ENCODE measurements around the gene TMEM253. TPM values are rescaled to one million over a fixed set of nuclear protein-coding genes. Genes with fewer than 3 reads are reported as not detected.

Gene TMEM253
- total and polyA plus RNA-seq, 5 donors from 2014 or later, result not detected

DNA sequence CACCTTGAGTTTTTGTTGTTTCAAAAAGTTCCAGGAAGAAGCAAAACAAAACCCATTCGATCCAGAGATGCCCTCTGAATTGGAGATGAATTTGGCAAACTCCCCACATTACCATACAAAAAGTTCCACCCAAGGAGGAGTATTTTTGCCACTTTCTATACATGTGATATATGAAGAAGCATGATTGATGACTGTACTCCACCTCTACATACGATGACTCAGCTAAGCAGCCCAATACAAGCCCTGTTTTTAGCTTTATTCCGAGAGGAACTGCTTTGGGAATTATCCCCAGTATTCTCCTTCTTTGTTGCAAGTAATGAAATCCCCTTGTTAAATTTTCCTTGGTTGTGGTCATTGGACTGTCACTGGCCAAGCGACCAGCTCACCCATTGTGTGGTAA is 11.4 kb downstream of the TMEM253 start:
- no peak for DNase-seq
- Mint-ChIP-seq H3K27ac (no peak overlapping the region), H3K4me1 (peaks cover 0 to 6% (median 0%) of the 10 kb centered on the region in 4 donors), H3K4me3 (no peak overlapping the region), H3K27me3 (peaks cover 4% of the 10 kb centered on the region), H3K36me3 (no peaks in the 10 kb centered on the region), H3K9me3 (no peaks in the 10 kb centered on the region)
- Histone ChIP-seq H3K9me3 (ENCODE audit: control insufficient read depth in 2 of 2, low read length in 2 of 2) (no peaks in the 10 kb centered on the region), H3K27me3 (ENCODE audit: control insufficient read depth, insufficient read depth, low read length) (no peaks in the 10 kb centered on the region), H3K4me1 (ENCODE audit: control insufficient read depth, insufficient read depth, low read length, poor library complexity, severe bottlenecking) (no peaks in the 10 kb centered on the region), H3K4me3 (ENCODE audit: low read depth, low read length) (no peak overlapping the region), H3K27ac (ENCODE audit: insufficient read depth, low read length, poor library complexity, severe bottlenecking) (no peak overlapping the region), H3K36me3 (ENCODE audit: control insufficient read depth, insufficient read depth, low read length) (no peaks in the 10 kb centered on the region)
- no peak for ATAC-seq (ENCODE audit: low read depth in 2 of 2)

DNA sequence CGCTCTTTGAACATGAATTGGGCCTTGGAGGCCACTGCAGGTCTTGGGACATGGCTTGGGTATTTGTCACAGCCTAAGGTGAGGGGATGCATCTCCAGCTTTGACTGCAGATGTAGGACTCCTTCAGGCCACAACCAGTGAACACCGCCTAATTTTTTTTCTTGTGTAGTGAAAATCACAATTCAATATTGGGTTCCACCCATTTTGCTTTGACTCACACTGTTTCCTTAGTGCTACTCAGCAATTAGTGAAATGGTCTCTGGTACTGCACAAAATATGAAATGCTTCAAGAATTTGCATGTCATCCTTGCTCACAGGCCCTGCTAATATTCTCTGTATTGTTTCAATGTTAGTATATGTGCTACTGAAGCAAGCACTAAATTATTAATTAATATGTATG is 12.5 kb downstream of the TMEM253 start:
- no peaks in the 10 kb centered on the region for H3K4me1 ChIP-seq (ENCODE audit: control insufficient read depth, insufficient read depth, low read length, poor library complexity, severe bottlenecking)
- H3K4me1 Mint-ChIP-seq, result peaks cover 0 to 6% (median 0%) of the 10 kb centered on the region in 4 donors
- H3K36me3 ChIP-seq (ENCODE audit: control insufficient read depth, insufficient read depth, low read length), result no peaks in the 10 kb centered on the region
- peaks cover 4% of the 10 kb centered on the region for H3K27me3 Mint-ChIP-seq
- ATAC-seq (ENCODE audit: low read depth in 2 of 2) (no peak), DNase-seq (no peak)
- H3K9me3 ChIP-seq (ENCODE audit: control insufficient read depth in 2 of 2, low read length in 2 of 2), result no peaks in the 10 kb centered on the region
- H3K4me3 ChIP-seq (ENCODE audit: low read depth, low read length), result no peak overlapping the region
- no peak overlapping the region for H3K27ac ChIP-seq (ENCODE audit: insufficient read depth, low read length, poor library complexity, severe bottlenecking)
- no peaks in the 10 kb centered on the region for H3K36me3 Mint-ChIP-seq
- peak overlapping the region in 1 of 3 donors; percentile 23 for H3K27ac Mint-ChIP-seq
- H3K9me3 Mint-ChIP-seq, result no peaks in the 10 kb centered on the region
- H3K4me3 Mint-ChIP-seq, result no peak overlapping the region
- H3K27me3 ChIP-seq (ENCODE audit: control insufficient read depth, insufficient read depth, low read length), result no peaks in the 10 kb centered on the region

DNA sequence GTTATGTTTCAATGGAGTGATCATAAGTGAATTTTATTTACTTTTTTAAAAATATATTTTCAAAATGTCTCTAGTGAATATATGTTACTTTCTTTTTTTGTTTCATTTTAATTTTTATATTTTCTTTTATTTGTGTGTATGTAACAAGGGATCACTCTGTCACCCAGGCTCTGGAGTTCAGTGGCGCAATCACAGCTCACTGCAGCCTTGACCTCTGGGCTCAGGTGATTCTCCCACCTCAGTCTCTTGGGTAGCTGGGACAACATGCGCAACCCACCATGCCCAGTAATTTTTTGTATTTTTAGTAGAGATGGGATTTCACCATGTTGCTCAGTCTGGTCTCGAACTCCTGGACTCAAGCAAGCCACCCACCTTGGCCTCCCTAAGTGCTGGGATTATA is 18.1 kb downstream of the TMEM253 start:
- H3K36me3 Mint-ChIP-seq, result no peaks in the 10 kb centered on the region

DNA sequence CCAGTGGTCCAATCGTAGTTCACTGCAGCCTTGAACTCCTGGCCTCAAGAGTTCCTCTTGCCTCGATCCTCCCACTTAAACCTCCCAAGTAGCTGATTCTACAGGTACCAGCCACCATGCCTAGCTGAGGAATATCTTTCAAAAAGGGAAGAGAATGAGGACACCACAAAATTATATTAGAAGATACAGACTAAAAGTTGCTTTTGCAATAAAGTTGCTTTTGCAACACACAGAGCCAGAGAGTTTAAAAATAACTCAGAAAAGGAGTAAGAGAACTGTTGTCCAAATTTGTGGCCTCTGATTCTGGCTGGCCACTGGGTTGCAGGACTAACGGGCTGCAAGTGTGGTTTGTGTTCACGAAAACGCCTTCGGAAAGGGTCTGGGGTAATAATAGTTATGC is 19.8 kb downstream of the TMEM253 start:
- DNase-seq (no peak), ATAC-seq (ENCODE audit: low read depth in 2 of 2) (no peak)
- peaks cover 0 to 4% (median 0%) of the 10 kb centered on the region in 4 donors for H3K4me1 Mint-ChIP-seq
- Histone ChIP-seq H3K4me3 (ENCODE audit: low read depth, low read length) (no peak overlapping the region), H3K9me3 (ENCODE audit: control insufficient read depth in 2 of 2, low read length in 2 of 2) (peaks cover 0 to 6% of the 10 kb centered on the region in 2 experiments), H3K36me3 (ENCODE audit: control insufficient read depth, insufficient read depth, low read length) (no peaks in the 10 kb centered on the region), H3K4me1 (ENCODE audit: control insufficient read depth, insufficient read depth, low read length, poor library complexity, severe bottlenecking) (no peaks in the 10 kb centered on the region), H3K27ac (ENCODE audit: insufficient read depth, low read length, poor library complexity, severe bottlenecking) (no peak overlapping the region), H3K27me3 (ENCODE audit: control insufficient read depth, insufficient read depth, low read length) (peaks cover 9% of the 10 kb centered on the region)
- no peak overlapping the region for H3K4me3 Mint-ChIP-seq
- H3K27ac Mint-ChIP-seq, result no peak overlapping the region
- H3K27me3 Mint-ChIP-seq, result peaks cover 36% of the 10 kb centered on the region
- no peaks in the 10 kb centered on the region for H3K36me3 Mint-ChIP-seq
- peaks cover 0 to 5% (median 0%) of the 10 kb centered on the region in 7 donors for H3K9me3 Mint-ChIP-seq

More for the DNA sequence above, 18.1 kb downstream of the TMEM253 start:
- H3K4me3 ChIP-seq (ENCODE audit: low read depth, low read length), result no peak overlapping the region
- Mint-ChIP-seq H3K9me3 (no peaks in the 10 kb centered on the region), H3K27ac (no peak overlapping the region), H3K27me3 (peaks cover 23% of the 10 kb centered on the region), H3K4me3 (no peak overlapping the region), H3K4me1 (peaks cover 0 to 4% (median 0%) of the 10 kb centered on the region in 4 donors)
- DNase-seq (no peak), ATAC-seq (ENCODE audit: low read depth in 2 of 2) (no peak)
- H3K27me3 ChIP-seq (ENCODE audit: control insufficient read depth, insufficient read depth, low read length), result peaks cover 4% of the 10 kb centered on the region
- H3K36me3 ChIP-seq (ENCODE audit: control insufficient read depth, insufficient read depth, low read length), result no peaks in the 10 kb centered on the region
- no peaks in the 10 kb centered on the region for H3K4me1 ChIP-seq (ENCODE audit: control insufficient read depth, insufficient read depth, low read length, poor library complexity, severe bottlenecking)
- H3K9me3 ChIP-seq (ENCODE audit: control insufficient read depth in 2 of 2, low read length in 2 of 2), result no peaks in the 10 kb centered on the region
- H3K27ac ChIP-seq (ENCODE audit: insufficient read depth, low read length, poor library complexity, severe bottlenecking), result no peak overlapping the region

DNA sequence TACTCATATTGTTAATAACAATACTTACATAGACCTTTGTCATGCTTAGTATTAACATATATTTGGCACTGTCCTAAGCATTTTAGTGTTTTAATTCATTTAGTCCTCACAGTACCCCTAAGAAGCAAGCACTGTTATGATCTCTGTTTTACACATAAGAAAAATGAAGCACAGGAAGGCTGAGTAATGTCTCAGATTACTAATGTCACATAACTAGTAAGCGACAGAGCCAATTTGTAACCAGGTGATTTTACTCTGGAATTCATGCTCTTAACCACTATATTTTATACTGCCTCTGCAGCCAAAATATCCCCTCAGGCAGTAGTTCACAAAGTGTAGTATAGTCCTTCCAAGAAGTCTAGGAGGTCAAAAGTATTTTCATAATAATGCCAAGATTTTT is 20.3 kb downstream of the TMEM253 start:
- ATAC-seq (ENCODE audit: low read depth in 2 of 2), result no peak

DNA sequence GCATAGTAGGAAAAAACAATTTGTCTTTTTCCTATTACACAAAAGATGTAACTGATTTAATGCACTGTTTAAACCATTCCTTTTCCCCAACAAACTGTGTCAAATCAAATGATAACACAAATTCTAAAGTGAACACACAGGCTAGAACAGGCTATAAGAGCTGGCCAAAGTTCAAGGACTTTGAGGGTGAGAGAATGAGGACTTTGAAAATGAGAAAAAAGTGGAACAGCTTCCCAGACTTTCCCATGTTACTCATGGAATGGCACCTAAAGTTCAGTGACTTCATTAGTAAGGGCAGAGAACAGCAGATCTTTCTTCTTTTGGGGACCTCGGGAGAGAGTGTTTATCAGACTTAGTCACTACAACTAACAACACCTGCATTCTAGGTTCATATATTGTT is 22.6 kb downstream of the TMEM253 start:
- H3K27me3 ChIP-seq (ENCODE audit: control insufficient read depth, insufficient read depth, low read length), result peaks cover 23% of the 10 kb centered on the region
- Mint-ChIP-seq H3K9me3 (peaks cover 0 to 5% (median 0%) of the 10 kb centered on the region in 7 donors), H3K36me3 (no peaks in the 10 kb centered on the region), H3K4me3 (no peak overlapping the region), H3K27ac (no peak overlapping the region), H3K27me3 (peaks cover 60% of the 10 kb centered on the region), H3K4me1 (peaks cover 0 to 4% (median 0%) of the 10 kb centered on the region in 4 donors)
- no peaks in the 10 kb centered on the region for H3K4me1 ChIP-seq (ENCODE audit: control insufficient read depth, insufficient read depth, low read length, poor library complexity, severe bottlenecking)
- no peaks in the 10 kb centered on the region for H3K36me3 ChIP-seq (ENCODE audit: control insufficient read depth, insufficient read depth, low read length)
- ATAC-seq (ENCODE audit: low read depth in 2 of 2) (no peak), DNase-seq (no peak)
- no peak overlapping the region for H3K27ac ChIP-seq (ENCODE audit: insufficient read depth, low read length, poor library complexity, severe bottlenecking)
- H3K4me3 ChIP-seq (ENCODE audit: low read depth, low read length), result no peak overlapping the region
- peaks cover 0 to 6% of the 10 kb centered on the region in 2 experiments for H3K9me3 ChIP-seq (ENCODE audit: control insufficient read depth in 2 of 2, low read length in 2 of 2)

More for the DNA sequence above, 20.3 kb downstream of the TMEM253 start:
- Histone ChIP-seq H3K27me3 (ENCODE audit: control insufficient read depth, insufficient read depth, low read length) (peaks cover 9% of the 10 kb centered on the region), H3K4me3 (ENCODE audit: low read depth, low read length) (no peak overlapping the region), H3K9me3 (ENCODE audit: control insufficient read depth in 2 of 2, low read length in 2 of 2) (peaks cover 0 to 6% of the 10 kb centered on the region in 2 experiments), H3K36me3 (ENCODE audit: control insufficient read depth, insufficient read depth, low read length) (no peaks in the 10 kb centered on the region), H3K4me1 (ENCODE audit: control insufficient read depth, insufficient read depth, low read length, poor library complexity, severe bottlenecking) (no peaks in the 10 kb centered on the region), H3K27ac (ENCODE audit: insufficient read depth, low read length, poor library complexity, severe bottlenecking) (no peak overlapping the region)
- Mint-ChIP-seq H3K27ac (no peak overlapping the region), H3K36me3 (no peaks in the 10 kb centered on the region), H3K9me3 (peaks cover 0 to 5% (median 0%) of the 10 kb centered on the region in 7 donors), H3K4me3 (no peak overlapping the region), H3K27me3 (peaks cover 37% of the 10 kb centered on the region), H3K4me1 (peaks cover 0 to 4% (median 0%) of the 10 kb centered on the region in 4 donors)
- no peak for DNase-seq

DNA sequence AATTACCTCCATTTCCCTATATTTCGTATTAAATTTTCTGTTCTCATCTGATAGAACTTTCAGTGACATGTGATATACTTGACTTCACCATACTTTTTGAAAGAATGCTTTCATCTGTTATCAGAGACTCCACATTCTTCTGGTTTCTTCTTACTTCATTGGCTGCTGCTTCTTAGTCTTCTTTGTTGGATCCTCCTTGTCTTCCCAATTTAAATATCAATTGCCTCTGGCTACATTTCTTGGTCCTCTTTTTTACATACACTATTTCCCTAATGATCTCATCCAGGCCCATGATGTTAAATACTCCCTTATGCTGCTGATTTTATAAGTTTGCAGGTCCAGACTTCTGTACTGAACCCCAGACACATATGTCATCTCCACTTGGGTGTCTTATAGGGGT is 33.0 kb downstream of the TMEM253 start:
- DNase-seq (no peak), ATAC-seq (ENCODE audit: low read depth in 2 of 2) (no peak)
- H3K27ac ChIP-seq (ENCODE audit: insufficient read depth, low read length, poor library complexity, severe bottlenecking), result no peak overlapping the region
- no peak overlapping the region for H3K4me3 ChIP-seq (ENCODE audit: low read depth, low read length)
- H3K9me3 ChIP-seq (ENCODE audit: control insufficient read depth in 2 of 2, low read length in 2 of 2), result no peaks in the 10 kb centered on the region
- Mint-ChIP-seq H3K4me1 (peaks cover 0 to 1% (median 0%) of the 10 kb centered on the region in 4 donors), H3K36me3 (no peaks in the 10 kb centered on the region), H3K4me3 (no peak overlapping the region), H3K9me3 (no peaks in the 10 kb centered on the region), H3K27ac (no peak overlapping the region), H3K27me3 (peaks cover 14% of the 10 kb centered on the region)
- H3K36me3 ChIP-seq (ENCODE audit: control insufficient read depth, insufficient read depth, low read length), result no peaks in the 10 kb centered on the region
- no peaks in the 10 kb centered on the region for H3K27me3 ChIP-seq (ENCODE audit: control insufficient read depth, insufficient read depth, low read length)
- H3K4me1 ChIP-seq (ENCODE audit: control insufficient read depth, insufficient read depth, low read length, poor library complexity, severe bottlenecking), result no peaks in the 10 kb centered on the region

DNA sequence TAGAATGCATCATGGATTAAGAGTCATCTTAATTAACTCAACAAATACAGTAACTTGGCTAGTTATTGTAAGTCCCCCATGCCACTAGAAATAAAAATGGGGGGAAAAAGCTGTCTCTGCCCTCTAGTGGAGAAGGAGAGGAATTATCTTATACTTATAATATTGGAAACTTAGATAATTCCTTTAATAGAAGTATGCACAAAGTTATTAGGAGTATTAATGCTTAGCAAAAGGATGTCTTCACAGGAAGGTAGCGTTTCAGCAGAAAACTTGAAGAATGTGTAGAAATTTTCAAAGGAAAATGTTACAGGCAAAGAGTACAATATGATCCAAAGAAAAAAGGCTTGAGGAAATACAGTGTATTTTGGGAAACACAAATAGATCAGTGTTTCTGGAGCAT is 35.2 kb downstream of the TMEM253 start:
- no peaks in the 10 kb centered on the region for H3K36me3 Mint-ChIP-seq
- DNase-seq (peak in 2 of 3 donors; percentile 12 to 15), ATAC-seq (ENCODE audit: low read depth in 2 of 2) (no peak)
- H3K27ac Mint-ChIP-seq, result no peak overlapping the region
- Histone ChIP-seq H3K4me1 (ENCODE audit: control insufficient read depth, insufficient read depth, low read length, poor library complexity, severe bottlenecking) (no peaks in the 10 kb centered on the region), H3K4me3 (ENCODE audit: low read depth, low read length) (no peak overlapping the region), H3K27ac (ENCODE audit: insufficient read depth, low read length, poor library complexity, severe bottlenecking) (no peak overlapping the region), H3K9me3 (ENCODE audit: control insufficient read depth in 2 of 2, low read length in 2 of 2) (no peaks in the 10 kb centered on the region), H3K27me3 (ENCODE audit: control insufficient read depth, insufficient read depth, low read length) (no peaks in the 10 kb centered on the region), H3K36me3 (ENCODE audit: control insufficient read depth, insufficient read depth, low read length) (no peaks in the 10 kb centered on the region)
- no peak overlapping the region for H3K4me3 Mint-ChIP-seq
- peaks cover 13% of the 10 kb centered on the region for H3K27me3 Mint-ChIP-seq
- H3K4me1 Mint-ChIP-seq, result peaks cover 0 to 1% (median 0%) of the 10 kb centered on the region in 4 donors
- no peaks in the 10 kb centered on the region for H3K9me3 Mint-ChIP-seq

Measured in CD4-positive, CD25-positive, alpha-beta regulatory T cell (primary cell).